Globus pallidus (tissue), 1 donor: ENCODE data around the gene HHIPL1.

ENCODE experiments used
- DNase-seq: peaks from one replicate; pipeline ENCODE4 v3.0.0-alpha.2; 2015; ENCODE audit warnings: low spot score

HHIPL1 gene

DNA sequence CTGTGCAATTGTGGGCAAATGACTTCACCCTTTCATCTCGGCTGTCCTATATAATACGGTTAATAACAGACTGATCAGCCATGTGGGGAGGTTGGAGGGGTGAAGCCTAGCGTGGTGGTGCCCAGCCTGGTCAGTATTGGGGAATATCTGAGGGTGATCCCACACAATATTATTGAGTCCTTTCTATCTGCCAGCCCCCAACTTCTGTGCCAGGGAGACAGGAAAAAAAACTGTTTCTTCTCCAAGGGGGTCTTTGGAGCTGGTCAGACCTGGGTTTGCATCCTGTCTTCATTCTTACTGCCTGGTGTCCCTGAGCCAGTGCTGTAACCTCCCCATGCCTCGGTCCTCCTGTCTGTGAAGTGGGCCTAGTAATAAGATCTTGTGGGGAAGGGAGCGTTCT is 45.7 kb downstream of the HHIPL1 start:
- DNase-seq = no peak

DNA sequence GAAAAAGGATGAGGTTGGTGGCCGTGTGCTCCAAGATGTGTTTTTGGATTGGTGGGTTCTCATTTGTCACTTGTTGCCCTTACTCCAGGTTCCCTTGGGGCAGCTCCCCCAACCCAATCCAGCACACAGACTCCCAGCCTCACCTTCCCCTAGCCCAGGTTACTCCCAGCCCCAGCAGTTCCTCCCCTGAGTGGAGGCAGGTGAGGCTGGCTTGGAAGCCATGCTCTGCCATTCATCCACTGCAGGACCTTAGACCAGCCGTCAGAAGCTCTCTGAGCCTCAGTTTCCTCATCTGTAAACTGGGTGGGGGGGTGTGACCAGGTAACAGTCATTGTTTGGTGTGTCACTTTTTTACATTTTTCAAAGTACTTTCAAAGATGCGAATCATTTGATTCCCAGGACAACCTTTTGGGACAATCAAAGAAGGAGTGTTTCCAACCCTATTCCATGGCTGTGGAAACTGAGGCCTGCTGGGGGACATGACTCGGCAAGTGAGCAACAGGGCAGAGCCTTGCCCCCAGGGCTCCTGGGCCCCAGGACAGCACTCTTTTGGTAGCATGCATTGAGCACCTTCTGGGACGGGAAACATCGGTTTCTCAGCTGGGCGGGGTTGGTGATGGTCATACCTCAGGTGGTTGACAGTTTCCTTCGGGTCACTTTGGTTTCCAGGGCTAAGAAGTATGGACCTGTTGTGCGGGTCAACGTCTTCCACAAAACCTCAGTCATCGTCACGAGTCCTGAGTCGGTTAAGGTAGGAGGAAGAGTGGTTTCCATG is 46.4 kb downstream of the HHIPL1 start:
- no peak for DNase-seq

GRCh38 chr14:99693918-99694317 is 49.0 kb downstream of the HHIPL1 start:
- no peak for DNase-seq

DNA sequence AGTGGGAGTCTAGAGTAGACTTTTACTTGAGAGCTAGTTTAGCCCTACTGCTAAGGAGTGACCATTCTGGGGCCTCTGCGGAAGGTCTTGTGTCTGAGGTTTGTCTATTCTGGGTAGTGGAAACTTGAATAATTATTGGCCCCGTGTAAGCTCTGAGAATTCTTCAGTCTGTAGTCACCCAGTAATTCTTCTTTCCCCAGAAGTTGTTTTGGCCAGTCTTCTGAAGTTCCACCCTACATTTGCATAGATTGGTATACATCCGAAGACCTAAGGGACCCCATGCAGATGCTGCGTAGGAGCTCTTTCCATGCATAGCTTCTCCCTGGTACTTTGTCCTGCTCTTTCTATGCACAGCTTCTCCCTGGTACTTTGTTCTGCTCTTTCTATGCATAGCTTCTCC is 52.0 kb downstream of the HHIPL1 start:
- no peak for DNase-seq

DNA sequence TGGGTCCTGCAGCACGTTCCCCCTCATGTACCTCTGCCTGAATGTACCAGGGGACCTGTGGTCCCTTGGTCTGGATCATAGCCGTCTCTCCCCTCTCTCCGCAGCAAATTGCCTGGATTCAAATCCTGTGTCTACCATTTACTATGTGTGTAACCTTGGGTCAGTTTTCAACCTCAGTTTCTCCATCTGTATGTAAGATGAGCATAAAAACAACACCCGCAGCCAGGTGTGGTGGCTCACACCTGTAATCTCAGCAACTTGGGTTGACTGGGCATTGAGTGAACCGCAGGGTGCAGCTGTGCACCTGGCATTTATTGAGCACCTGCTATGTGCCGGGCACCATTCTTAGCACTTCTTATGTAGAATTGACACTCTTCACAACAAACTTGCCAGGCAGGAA is 53.3 kb downstream of the HHIPL1 start:
- DNase-seq = no peak

GRCh38 chr14:99698642-99699041 is 53.7 kb downstream of the HHIPL1 start:
- DNase-seq = no peak

DNA sequence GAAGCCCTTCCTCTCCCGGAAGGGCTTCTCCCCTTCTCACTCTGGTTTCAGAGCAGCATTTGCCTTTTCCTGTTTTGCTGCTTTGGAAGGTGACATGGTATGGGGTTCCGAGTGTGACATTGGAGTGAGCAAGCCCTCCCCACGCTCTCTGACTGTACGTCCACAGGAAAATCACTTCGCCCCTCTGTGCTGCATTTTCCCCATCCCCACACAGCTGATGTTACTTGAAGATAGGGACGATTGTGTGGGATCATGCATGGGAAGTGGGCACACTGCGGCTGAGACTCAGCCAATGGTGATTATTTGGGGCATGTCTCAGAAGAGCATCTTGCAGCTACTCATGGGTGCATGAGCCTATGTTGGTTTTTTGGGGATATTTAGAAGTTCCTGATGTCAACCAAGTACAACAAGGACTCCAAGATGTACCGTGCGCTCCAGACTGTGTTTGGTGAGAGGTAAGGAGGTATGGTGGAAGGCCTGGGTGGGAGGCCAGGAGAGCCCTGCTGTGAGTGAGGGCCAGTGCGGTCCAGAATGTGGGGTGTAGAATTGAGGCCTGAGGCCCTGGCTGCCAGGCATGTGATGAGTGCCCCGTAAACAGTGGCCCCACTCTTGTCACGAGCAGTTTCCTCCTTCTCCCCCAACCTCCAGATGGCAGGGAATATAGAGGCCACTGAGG is 54.3 kb downstream of the HHIPL1 start:
- no peak for DNase-seq

- DNase-seq = no peak
Observed at GRCh38 chr14:99699861-99700260, 54.9 kb downstream of the HHIPL1 start.

GRCh38 chr14:99700379-99700778 is 55.5 kb downstream of the HHIPL1 start:
- no peak for DNase-seq

DNA sequence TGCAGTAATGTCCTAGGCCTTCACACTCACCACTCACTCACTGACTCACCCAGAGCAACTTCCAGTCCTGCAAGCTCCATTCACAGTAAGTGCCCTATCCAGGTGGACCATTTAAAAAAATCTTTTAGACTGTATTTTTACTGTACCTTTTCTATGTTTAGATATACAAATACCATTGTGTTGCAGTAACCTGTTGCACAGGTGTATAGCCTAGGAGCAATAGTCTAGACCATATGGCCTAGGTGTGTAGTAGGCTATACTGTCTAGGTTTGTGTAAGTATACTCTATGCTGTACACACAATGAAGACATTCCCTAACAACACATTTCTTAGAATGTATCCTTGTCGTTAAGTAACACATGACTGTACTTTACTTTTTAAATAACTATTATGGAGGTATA is 56.3 kb downstream of the HHIPL1 start:
- no peak for DNase-seq

DNA sequence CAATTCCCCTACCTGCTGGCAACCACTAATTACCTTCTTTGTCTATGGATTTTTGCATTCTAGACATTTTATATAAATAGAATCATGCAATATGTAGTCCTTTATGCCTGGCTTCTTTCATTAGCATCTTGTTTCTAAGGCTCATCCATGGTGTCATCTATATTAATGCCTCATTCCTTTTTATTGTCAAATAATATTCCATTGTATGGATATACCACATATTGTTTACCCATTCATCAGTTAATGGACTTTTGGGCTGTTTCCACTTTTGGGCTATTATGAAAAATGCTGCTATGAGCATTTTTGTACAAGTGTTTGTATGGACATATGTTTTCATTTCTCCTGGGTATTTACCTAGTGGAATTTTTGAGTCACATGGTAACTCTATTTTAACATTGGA is 57.2 kb downstream of the HHIPL1 start:
- no peak for DNase-seq

DNA sequence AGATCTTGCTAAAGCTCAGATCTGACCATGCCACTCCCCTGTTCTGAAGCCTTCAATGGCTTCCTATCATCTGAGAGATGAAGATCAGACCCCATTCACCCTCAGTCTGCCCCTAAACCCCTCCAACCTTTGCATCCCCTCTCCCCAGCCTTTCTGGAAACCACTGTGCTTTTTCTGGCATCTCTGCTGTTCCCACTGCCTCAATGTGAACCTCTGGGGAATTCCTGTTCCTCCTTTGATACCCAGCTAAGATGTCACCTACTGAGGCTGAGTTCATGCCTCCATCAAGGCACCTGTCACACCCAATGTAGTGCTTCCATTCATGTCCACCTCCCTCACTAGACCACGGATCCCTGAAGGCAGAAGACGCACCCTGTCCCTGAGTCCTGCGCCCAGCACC is 58.5 kb downstream of the HHIPL1 start:
- DNase-seq = no peak

DNA sequence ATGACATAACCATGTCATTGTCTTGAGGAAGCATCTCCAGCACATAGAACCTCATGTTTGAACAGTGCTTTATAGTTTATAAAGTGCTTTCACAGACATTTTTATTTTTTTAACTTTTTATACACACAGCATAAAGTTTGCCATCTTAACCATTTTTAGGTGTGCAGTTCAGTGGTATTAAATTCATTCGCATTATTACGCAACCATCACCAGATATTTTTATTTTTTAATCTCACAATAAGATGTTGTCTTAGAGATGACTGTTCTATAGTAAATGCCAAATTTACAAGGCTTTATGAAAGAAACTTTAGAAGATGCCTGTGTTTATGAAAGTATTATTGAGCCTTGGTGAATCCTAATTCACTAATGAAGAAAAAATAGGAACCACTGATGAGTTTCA is 59.1 kb downstream of the HHIPL1 start:
- no peak for DNase-seq

DNA sequence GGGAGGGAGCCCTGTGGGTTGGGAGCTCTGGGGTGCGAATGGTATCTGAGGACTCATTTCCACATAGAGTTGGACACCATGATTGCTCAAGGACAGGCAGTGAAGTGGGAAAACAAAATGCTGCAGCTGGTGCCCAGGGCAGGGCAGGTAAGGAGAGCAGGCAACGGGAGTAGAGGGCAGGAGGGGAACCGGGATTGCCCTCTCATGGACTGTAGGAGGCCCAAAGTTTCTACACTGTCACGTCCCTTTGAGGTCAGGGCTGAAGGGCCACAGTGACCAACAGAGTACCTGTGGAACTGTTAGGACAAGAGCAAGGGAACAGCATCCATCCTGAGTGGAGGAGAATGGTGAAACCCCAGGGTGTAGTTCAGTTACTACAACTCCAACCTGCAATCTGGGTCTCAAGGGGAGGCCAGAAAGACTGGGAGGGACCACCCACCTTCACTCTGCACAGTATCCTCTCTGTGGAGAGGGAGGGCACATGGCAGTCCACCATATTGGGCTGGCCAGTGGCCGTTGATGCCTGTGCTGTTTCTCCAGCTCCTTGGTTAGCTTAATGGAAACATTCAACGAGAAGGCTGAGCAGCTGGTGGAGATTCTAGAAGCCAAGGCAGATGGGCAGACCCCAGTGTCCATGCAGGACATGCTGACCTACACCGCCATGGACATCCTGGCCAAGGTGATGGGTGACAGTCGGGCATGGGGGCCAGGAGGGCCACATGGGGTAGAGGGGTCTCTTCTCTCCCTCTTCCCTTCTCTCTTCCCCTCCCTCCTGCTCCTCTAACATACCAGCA is 61.4 kb downstream of the HHIPL1 start:
- no peak for DNase-seq

GRCh38 chr14:99707420-99707819 is 62.5 kb downstream of the HHIPL1 start:
- no peak for DNase-seq

DNA sequence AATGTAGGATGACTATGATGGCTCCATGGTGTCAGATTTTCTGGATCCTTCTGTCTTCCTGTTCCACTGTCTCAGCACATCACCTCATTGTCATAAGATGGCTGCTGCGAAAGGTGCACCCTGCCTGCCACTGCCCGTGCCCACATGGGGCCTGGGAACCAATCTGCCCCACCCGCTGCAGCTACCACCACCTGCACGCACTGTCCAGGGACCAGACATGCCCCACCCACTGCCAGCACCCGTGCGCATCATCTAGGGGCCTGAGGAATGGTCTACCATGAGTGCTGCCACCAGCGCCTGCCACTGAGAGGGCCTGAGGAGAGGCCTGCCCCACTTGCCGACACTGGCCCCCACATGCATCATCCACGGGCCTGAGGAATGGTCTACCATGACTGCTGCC is 63.0 kb downstream of the HHIPL1 start:
- no peak for DNase-seq

DNA sequence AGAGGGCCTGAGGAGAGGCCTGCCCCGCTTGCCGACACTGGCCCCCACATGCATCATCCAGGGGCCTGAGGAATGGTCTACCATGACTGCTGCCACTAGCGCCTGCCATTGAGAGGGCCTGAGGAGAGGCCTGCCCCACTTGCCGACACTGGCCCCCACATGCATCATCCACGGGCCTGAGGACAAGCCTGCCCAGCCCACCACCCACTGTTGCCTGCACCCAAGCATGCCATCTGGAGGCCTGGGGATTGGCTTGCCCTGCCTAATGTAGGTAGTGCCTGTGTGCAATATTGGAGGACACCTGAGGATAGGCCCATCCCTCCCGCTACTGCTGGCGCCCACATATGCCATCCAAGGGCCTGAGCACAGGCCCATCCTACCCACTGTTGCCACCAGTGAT is 63.5 kb downstream of the HHIPL1 start:
- no peak for DNase-seq

DNA sequence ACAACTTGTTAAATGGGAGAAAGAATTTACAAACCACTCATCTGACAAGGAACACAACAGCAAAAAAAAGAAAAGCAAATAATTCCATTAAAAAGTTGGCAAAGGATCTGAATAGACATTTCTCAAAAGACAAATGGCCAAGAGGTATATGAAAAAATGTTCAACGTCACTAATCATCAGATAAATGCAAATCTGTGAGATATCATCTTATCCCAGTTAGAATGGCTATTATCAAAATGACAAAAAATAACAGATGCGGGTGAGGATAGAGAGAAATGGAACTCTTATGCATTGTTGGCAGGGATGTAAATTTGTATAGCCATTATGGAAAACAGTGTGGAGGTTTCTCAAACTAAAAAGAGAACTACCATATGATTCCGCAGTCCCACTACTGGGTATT is 69.0 kb downstream of the HHIPL1 start:
- no peak for DNase-seq

DNA sequence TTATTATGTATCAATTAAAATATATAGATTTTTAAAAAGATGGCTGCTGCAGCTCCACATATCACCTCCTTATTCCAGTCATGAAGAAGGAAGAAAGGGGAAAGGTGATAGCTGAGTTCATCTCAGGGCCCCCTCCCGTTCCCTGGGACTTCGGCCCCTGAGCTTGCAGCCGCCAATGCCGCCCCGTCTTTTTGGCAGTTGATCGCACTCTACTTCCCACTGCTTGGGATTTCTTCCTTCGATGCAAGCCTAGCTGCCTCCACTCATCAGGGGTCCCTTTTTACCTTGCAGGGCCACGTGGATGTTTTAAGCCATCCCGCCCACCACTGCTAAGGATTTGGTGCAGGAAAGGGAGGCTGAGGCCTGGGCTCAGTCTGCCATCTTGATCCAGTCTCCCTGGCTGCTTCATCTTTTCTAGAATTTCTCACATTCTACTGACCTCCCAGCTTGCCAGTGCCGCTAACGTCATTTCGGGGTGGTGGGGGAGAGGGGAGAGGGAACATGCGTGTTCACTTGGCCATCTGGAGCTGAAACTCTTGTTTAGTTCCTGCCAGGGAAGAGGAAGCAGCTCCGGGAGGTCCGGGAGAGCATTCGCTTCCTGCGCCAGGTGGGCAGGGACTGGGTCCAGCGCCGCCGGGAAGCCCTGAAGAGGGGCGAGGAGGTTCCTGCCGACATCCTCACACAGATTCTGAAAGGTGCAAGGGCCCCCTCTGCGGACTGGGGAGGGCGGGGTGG is 70.5 kb downstream of the HHIPL1 start:
- no peak for DNase-seq

DNA sequence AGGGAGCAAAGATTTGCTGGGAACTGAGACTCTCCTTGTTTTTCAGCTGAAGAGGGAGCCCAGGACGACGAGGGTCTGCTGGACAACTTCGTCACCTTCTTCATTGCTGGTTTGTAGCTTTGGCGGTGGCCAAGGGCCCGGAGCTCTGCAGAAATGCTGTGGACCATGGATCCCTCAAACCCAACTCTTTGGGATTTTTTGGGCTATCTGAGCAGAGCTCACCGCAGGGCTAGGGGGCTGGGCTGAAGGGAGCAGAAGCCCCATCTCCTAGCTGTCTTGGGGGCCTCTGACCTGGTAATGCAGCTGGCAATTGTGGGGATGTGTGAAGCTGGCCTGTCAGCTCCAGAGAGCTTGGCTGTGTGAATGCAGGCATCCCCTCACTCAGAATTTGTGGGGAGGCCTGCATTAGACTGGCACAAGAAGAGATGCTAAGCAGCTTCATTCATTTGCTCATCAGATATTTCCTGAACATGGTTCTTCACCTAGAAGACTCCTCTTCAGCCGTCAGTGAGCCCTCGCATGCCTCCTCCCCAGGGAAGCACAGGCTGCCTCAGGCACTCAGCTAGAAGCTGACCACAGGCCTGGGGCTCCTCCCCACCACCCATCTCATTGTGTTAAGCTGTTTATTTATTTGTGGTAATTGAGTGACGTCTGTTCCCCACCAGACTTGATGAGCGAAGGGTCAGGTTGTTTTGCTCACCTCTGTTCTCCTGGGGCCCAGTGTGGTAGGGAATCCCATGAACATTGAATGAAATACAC is 71.3 kb downstream of the HHIPL1 start:
- no peak for DNase-seq

DNA sequence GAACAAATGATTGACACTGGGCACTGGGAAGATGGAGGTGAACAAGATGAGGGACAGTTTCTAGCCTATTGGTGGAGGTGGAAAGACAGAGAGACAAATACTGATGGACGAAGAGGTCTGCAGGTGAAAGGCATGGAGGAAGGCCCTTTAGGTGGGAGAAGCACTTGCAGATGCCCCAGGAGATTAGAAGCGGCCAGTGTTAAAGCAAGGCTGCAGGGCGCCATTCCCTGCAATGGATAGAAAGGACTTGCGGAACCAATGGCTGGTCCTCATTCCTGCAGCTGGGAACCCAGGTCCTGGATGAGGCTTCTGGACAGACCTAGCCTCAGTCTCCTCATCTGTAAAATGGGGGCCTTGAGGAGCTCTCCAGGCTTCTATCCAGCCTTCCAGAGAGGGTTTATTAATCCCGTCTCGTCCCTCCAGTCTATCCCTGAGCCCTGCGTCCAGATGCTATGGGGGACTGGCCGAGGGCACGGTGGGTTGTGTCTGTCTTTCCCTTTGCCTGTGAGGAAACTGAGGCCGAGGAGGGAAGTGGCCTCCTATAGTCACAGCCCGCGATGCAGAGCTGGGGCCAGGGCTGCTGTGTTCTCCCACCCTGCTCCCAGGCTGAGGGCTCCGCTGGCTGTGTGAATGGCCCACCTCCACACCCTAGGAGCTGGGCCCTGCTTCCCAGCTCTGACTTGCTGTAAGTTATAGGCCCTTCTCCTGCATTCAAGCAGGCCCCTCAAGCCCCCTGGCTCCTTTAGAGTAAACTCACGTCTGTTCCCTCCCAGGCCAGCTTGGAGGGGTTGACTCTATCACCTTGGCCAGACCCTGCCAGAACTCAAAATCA is 72.1 kb downstream of the HHIPL1 start:
- DNase-seq = no peak
